Kasumi-1 (cell line): ENCODE data around the gene AMDHD2.

Experiments used
- DNase-seq, 2 experiments: peaks; one replicate each; lab custom pipeline; 2025; lab: John Stamatoyannopoulos, UW

The AMDHD2 gene

DNA sequence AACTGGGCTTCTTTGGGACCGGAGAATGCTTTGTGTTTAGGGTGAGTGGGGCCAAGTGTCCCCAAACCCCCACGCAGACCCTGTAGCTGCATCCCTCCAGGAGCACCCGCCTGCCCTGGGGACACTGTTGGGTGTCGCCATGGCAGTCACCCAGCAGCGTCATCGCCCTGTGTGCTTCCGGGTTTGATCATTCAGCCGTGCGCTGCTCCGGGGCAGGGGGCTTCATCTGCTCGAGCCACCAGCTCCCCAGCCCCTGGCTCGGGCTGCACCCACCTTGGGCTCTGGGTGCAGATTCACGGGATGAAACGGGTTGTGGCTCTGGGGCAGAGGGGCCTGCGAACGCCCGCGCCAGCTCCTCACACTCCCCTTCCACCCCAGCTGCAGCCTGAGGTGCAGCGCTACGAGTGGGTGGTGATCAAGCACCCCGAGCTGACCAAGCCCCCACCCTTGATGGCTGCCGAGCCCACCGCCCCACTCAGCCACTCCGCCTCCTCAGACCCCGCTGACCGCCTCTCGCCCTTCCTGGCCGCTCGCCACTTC lies 20.2 kb upstream of the AMDHD2 start:
- DNase-seq: no peak

DNA sequence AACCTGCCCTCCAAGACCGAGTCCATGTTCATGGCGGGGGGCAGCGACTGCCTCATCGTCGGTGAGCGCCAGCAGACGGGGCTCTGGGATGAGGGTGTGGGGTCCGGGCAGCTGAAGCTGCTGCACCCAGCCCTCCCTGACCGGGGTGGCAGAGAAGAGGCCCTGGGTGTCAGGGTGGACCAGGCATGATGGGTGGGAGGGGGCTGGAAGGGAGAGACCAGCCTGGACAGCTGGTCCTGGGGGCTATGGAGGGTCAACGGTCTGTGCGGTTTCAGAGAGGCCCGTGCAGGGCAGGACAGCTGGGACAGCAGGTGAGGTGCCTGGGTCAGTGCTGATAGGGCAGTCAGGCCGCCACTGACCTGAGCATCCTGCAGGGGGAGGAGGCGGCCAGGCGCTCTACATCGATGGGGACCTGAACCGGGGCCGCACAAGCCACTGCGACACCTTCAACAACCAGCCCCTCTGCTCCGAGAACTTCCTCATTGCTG lies 19.7 kb upstream of the AMDHD2 start:
- DNase-seq: no peak

GRCh38 chr16:2500918-2501750 lies 19.0 kb upstream of the AMDHD2 start:
- peak; percentile 35 to 55 for DNase-seq

- DNase-seq: no peak
Observed at GRCh38 chr16:2501946-2502895, 17.9 kb upstream of the AMDHD2 start.

- DNase-seq: no peak
Observed at GRCh38 chr16:2505695-2506094, 14.5 kb upstream of the AMDHD2 start.

GRCh38 chr16:2507052-2507659 lies 13.0 kb upstream of the AMDHD2 start:
- DNase-seq: peak in 1 of 2 experiments; percentile 24

GRCh38 chr16:2507665-2508064 lies 12.5 kb upstream of the AMDHD2 start:
- no peak for DNase-seq

DNA sequence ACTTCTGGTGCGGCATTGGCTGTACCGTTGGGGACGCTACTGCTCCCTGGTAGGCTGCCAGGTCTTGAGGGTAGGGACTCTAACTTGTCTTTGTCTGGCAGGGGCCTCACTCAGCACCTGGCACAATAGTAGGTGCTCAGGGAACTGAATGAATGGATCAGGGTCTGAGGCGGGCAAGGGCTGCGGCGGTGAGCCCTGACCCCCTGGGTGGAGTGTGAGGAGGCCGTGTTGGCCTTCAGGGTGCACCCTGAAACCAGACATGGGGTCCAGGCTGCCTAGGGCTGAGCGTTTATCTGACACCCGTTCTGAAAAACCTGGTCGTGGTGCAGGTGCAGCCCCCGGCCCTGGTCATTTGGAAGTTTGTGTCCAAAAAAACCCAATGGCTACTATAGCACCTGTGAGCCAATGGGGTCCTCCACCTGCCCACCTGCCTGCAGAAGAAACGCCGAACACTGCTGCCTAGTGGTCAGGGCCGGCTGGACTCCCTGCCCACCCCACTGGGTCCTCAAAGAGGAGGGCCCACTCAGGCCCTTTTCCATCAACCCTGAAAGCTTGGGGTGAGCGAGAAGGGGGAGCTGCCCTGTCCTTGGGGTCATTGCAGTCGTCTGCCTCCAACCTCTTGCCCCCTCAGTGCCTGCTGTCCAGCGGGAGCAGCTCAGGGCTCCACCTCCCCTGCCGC lies 11.3 kb upstream of the AMDHD2 start:
- DNase-seq: no peak

DNA sequence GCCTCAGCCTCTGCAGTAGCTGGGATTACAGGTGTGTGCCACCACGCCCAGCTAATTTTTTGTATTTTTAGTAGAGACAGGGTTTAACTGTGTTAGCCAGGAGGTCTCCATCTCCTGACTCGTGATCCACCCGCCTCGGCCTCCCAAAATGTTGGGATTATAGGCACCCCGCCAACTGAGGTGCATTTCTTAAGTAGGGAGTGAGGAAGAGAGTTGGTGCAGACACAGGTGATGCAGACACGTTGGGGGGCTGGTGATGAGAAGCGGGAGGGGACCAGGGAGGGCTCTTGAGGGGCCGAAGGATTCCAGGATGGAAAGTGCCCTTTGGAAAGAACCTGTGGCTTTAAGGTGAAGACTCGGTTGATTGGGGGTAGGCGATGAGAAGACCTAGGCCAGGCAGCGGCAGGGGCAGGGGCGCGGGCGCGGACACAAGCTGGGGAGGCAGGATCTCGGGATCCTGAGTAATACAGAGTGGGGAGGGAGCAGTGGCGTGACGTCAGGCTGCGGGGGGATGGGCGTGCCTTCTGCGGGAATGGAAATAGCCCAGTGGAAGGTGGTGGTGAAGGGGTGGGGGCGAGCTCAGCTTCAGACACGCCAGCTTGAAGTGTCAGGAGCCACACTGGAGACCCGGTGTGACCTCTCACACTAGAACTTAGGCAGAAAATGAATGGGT lies 8.9 kb upstream of the AMDHD2 start:
- no peak for DNase-seq

DNA sequence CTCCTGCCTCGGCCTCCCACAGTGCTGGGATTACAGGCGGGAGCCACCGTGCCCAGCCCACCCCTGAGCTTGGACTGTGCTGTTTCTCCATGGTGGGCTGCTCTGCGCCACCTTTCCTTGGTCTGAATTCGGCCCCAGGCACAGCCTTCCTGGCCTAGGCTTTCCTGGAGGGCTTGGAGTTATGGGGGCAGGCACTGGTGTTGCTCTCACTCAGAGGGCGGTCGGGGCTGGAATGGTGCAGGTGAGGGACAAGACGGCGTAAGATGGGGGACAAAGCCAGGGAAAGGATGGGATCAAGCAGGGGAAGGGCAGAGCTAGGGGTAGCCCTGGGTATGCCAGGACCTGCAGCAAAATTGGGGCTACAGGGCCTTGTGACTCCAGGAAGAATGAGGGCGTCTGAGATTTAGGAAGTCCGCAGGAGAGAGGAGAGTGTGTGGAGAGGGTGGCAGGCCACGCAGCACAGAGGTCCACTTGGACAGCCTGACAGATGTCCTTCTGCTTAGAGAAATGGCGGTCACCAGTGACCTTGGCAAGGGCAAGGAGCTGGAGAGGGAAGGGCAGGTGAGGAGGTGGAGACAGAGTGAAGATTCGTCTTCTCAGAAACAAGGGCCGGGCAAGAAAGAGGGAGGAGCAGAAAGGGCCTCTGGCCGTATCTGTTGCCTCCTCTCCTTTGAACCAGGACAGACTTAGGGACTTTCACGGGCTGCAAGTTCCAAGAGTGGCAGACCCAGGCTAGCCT lies 8.0 kb upstream of the AMDHD2 start:
- DNase-seq: no peak

DNA sequence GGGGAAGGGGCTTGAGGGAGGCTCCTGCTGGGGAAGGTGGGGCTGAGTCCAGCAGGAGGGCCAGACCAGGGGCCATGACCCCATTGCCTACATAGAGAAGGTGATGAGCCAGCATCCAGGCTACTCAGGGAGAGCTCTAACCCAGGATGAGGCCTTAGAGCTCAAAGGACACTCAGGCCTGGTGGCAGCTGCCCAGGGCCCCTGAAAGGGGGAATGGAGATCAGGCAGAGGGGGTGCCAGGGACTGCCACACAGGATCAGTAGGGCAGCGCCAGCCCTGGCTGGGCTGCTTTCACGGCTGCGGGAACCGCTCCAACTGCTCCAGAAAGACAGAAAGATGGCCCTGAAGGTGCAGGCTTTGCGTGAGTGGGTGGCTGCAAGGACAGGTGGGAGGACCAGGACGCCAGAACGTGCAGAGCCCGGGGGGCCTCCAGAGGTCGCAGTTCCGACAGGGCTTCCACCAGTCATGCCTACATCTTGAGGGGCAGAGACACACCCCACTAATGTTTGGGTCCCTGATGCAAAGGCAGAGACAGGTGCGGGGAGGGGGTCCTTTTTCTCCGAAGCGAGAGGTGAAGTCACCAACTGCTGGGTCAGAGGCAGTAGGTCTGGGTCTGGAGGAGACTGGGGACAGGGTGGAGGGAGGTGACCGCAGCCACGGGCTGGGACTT lies 7.3 kb upstream of the AMDHD2 start:
- DNase-seq: no peak

DNA sequence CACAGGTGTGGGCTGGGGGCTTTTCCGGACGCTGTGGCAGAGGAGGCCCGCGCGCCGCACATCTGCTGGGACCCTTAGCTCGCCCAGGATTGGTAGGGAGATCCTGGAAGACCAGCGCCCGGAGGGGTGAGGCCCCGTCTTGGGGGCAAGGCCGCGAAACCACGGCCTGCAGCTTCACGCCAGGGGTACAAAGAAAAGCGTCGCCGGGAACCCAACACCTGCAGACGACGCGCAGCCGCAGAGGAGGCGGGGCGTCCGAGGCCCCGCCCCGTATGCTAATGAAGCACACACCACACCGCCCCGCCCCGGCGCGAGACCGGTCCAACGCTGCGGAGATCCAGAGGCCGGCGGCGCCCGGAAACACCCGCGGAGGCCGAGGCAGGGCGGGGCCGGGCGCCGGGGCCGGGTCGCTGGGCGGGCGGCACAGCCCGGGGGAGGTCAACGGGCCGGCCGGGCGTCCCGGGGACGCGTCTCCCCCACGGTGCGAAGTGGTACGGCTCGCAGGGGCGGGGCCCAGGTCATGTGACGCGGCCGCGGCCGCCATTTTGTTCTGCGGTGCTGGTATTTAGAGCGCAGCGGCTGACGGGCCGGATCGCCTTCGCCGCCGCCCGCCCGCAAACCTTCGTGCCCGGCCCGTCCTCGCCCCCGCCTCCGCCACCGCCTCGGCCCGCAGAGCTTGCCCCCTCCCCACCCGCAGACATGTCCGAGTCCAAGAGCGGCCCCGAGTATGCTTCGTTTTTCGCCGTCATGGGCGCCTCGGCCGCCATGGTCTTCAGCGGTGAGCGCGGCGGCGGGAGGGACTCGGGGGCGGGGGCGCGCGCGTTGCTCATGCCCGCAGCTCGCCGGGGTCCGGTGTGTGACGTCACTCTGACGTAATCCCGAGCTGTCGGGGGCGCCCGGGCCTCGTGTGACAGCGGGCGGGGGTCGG lies 6.5 kb upstream of the AMDHD2 start, which contains the start of gene ATP6V0C:
Gene ATP6V0C, plus strand, starts transcription at position 548 of the 928 bp plus-strand sequence. Its CDS starts 152 bp downstream, at position 700.
- DNase-seq: peak; percentile 48 to 62

DNA sequence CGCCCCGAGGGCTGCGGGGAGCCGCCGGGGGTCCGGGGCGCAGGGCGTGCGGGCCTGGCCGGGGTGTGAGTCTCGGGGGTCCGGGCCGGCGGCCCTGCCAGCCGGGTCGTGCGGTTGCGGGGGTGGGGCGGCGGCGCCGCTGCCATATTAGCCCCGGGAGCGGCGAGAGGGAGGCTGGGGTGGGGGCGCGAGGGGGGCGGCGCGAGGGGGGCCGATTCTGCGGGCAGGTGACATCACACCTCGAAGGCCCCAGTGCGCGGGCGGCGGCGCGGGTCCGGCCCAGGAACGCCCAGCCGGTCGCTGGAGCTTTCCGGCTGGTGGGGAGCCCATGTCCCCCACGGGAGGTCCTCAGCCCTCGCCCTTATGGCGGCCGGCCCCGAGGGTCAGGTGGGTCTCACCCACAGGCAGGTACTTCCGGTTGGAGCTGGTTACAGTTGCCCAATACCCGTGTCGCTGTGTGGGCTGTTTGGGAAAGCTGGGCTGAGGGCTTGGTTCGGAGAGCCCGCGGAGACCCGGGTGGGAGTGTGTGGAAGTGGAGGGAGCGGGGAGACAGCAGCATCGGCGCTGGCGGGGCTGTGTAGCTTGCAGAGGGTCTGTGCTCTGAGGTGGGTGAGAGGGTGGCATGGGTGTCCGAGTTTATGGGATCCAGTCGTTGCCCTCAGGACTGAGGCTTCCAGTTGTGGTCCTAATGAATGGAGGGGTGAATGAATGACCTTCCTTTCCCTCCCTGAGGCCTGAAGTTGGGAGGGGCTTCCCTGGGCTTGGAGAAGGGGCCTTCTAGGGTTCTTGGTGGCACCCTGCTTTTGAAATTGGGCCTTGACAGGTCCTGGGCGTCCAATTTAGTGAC lies 5.6 kb upstream of the AMDHD2 start:
- DNase-seq: no peak

- DNase-seq: no peak
Observed at GRCh38 chr16:2515180-2515851, 4.9 kb upstream of the AMDHD2 start.

- DNase-seq: peak; percentile 37 to 67
Observed at GRCh38 chr16:2516391-2517240, 3.6 kb upstream of the AMDHD2 start.
